ENCODE measurements around the gene CC2D1A.

- TF ChIP-seq EZH2 (IDR thresholded peaks at IDR 0.05; ENCODE audit: insufficient read depth, poor library complexity, severe bottlenecking) (no peak), EZH2phosphoT487 (IDR thresholded peaks at IDR 0.05; ENCODE audit: insufficient read depth, low read depth) (no peak)
These were observed 32.0 kb upstream of the CC2D1A start for GRCh38 chr19:13873834-13874515.
